Activated B cell treated with CpG ODN at 0.5 μM for 24 hours (primary cell): Measurements from ENCODE around the gene ADAM8. TPM values are rescaled to one million over a fixed set of nuclear protein-coding genes. Genes with fewer than 3 reads are reported as not detected.

Source experiments
- ATAC-seq: fragments of 200-7000 bp; cut with Tn5 transposase; one replicate; pipeline ENCODE4 v1.10.0; 2021; ENCODE audit warnings: low read depth, mild to moderate bottlenecking, moderate library complexity
- CTCF ChIA-PET: fragments of 350-600 bp; sonication (Branson Sonifier 250); formaldehyde crosslinking; loops from one replicate; lab custom pipeline; 2021; ENCODE audit warnings: antibody characterized with exemption; lab: Charles Lee
- POLR2A ChIA-PET: fragments of 350-600 bp; sonication (Branson Sonifier 250); formaldehyde crosslinking; loops from one replicate; lab custom pipeline; 2021; ENCODE audit warnings: antibody characterized with exemption; lab: Charles Lee
- DNase-seq: peaks from one replicate; pipeline ENCODE4 v3.0.0; 2022
- H3K27ac Mint-ChIP-seq: one replicate; pipeline ENCODE4 v1.8.0; 2020; ENCODE audit warnings: mixed read lengths
- H3K27me3 Mint-ChIP-seq: one replicate; pipeline ENCODE4 v1.8.0; 2021; ENCODE audit warnings: mixed read lengths
- H3K36me3 Mint-ChIP-seq: one replicate; pipeline ENCODE4 v1.8.0; 2021; ENCODE audit warnings: low read depth, mixed read lengths
- H3K4me1 Mint-ChIP-seq: one replicate; pipeline ENCODE4 v1.8.0; 2021; ENCODE audit warnings: mixed read lengths
- H3K4me3 Mint-ChIP-seq: one replicate; pipeline ENCODE4 v1.8.0; 2020; ENCODE audit warnings: mild to moderate bottlenecking, mixed read lengths
- H3K9me3 Mint-ChIP-seq: one replicate; pipeline ENCODE4 v1.8.0; 2020; ENCODE audit warnings: mixed read lengths
- CTCF ChIP-seq: fragments of 200-600 bp; IDR thresholded peaks from one replicate; pipeline ENCODE4 v1.8.0; 2022; ENCODE audit warnings: antibody characterized with exemption, mild to moderate bottlenecking
- intact Hi-C: fragments of 100-400 bp; cut with micrococcal nuclease; formaldehyde crosslinking; loops from one replicate; pipeline ENCODE4 v1.15.1; 2024
- total RNA-seq: library from RNA; stranded (reverse); gene quantifications from 2 replicates; pipeline ENCODE4 v1.2.3, GENCODE V29; 2022

The ADAM8 gene
- total RNA-seq, 1 donor from 2014 or later = 152 TPM

GRCh38 chr10:133264461-133264860 is 12.2 kb downstream of the ADAM8 start:
- CTCF ChIA-PET = interaction anchor here (0.7 to 1.1 kb wide), 3 partner anchors 11 to 121 kb away, joined by 3 read pairs; no protein-coding TSS in a partner anchor
- Mint-ChIP-seq H3K27ac (peak overlapping the region; percentile 47), H3K9me3 (no peaks in the 10 kb centered on the region), H3K4me1 (peaks cover 55% of the 10 kb centered on the region), H3K4me3 (peak overlapping the region; percentile 5), H3K36me3 (peaks cover 22% of the 10 kb centered on the region), H3K27me3 (no peaks in the 10 kb centered on the region)
- no peak for TF ChIP-seq CTCF
- no peak for DNase-seq
- POLR2A ChIA-PET = interaction anchor here (0.7 to 7.0 kb wide), 2 partner anchors 10 to 345 kb away, joined by 7 to 85 read pairs; partner anchors contain the start of gene ADAM8
- intact Hi-C loops = no loop called here
- no peak for ATAC-seq

GRCh38 chr10:133263674-133264073 is 13.0 kb downstream of the ADAM8 start:
- Mint-ChIP-seq H3K4me1 (peaks cover 63% of the 10 kb centered on the region), H3K36me3 (peaks cover 21% of the 10 kb centered on the region)
- intact Hi-C loops = no loop called here

GRCh38 chr10:133262696-133263095 is 14.0 kb downstream of the ADAM8 start:
- Mint-ChIP-seq H3K4me1 (peaks cover 71% of the 10 kb centered on the region), H3K27ac (peak overlapping the region; percentile 18), H3K4me3 (peak overlapping the region; percentile 28), H3K36me3 (peaks cover 19% of the 10 kb centered on the region), H3K9me3 (no peaks in the 10 kb centered on the region), H3K27me3 (no peaks in the 10 kb centered on the region)
- TF ChIP-seq CTCF = no peak
- CTCF ChIA-PET = interaction anchor here (1.2 kb wide), 1 partner anchor 14 kb away, joined by 3 read pairs; the partner anchor contains the start of gene ADAM8
- intact Hi-C loops = no loop called here
- POLR2A ChIA-PET = interaction anchor here (7.0 kb wide), 1 partner anchor 12 kb away, joined by 85 read pairs; the partner anchor contains the start of gene ADAM8
- no peak for DNase-seq
- ATAC-seq = no peak

More at GRCh38 chr10:133263674-133264073, 13.0 kb downstream of the ADAM8 start:
- ChIA-PET POLR2A (interaction anchor here (0.7 to 7.0 kb wide), 2 partner anchors 11 to 344 kb away, joined by 7 to 85 read pairs; partner anchors contain the start of gene ADAM8), CTCF (interaction anchor here (0.7 to 1.1 kb wide), 3 partner anchors 12 to 120 kb away, joined by 3 read pairs; no protein-coding TSS in a partner anchor)
- Mint-ChIP-seq H3K9me3 (no peaks in the 10 kb centered on the region), H3K27ac (no peak overlapping the region), H3K4me3 (no peak overlapping the region), H3K27me3 (no peaks in the 10 kb centered on the region)
- DNase-seq = no peak
- no peak for TF ChIP-seq CTCF
- no peak for ATAC-seq

GRCh38 chr10:133261726-133262325 is 14.8 kb downstream of the ADAM8 start:
- peak; percentile 80 for DNase-seq
- peak; percentile 65 for ATAC-seq
- H3K9me3 Mint-ChIP-seq = no peaks in the 10 kb centered on the region
- peak overlapping the region; percentile 79 for H3K4me3 Mint-ChIP-seq
- intact Hi-C loops = loop anchor here (1.0 kb wide), 2 partner anchors 13 to 46 kb away; partner anchors contain the start of genes TUBGCP2 and ZNF511
- H3K27me3 Mint-ChIP-seq = no peaks in the 10 kb centered on the region
- TF ChIP-seq CTCF = no peak
- peaks cover 19% of the 10 kb centered on the region for H3K36me3 Mint-ChIP-seq
- peaks cover 80% of the 10 kb centered on the region for H3K4me1 Mint-ChIP-seq
- ChIA-PET POLR2A (interaction anchor here (7.0 kb wide), 1 partner anchor 13 kb away, joined by 85 read pairs; the partner anchor contains the start of gene ADAM8), CTCF (no interaction called here)
- H3K27ac Mint-ChIP-seq = no peak overlapping the region
